Measurements from ENCODE around the gene CCDC43. TPM values are rescaled to one million over a fixed set of nuclear protein-coding genes. Genes with fewer than 3 reads are reported as not detected.
"Not testable (repeated sequence)": the region's sequence is repeated elsewhere in the genome, so short reads cannot be mapped to it uniquely, and the experiment has no call there.

CCDC43 gene
- total RNA-seq, 1 donor from 2014 or later, result 17.6 TPM

DNA sequence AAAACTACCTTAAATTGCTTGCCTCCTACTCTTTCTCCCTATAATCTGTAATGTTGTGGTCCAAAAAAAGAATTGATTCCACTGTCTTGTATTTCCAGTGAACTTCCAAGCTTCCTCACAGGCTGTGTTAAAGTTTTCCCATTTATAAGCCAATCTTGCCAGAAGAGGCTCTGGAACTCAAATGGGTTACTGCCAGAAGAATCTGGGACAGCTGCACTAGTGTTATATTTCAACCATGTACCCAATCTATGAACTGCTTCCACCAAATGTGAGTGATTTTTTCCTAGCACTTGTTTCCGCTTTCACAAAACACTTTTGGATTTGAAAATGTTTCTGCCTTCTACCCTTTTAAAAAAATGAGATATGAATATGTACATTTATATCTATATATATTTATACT, 1.8 kb downstream of the CCDC43 start:
- peaks cover 16% of the 10 kb centered on the region for H3K36me3 Mint-ChIP-seq (ENCODE audit: unreplicated experiment)
- TF ChIP-seq, protein P1, sequence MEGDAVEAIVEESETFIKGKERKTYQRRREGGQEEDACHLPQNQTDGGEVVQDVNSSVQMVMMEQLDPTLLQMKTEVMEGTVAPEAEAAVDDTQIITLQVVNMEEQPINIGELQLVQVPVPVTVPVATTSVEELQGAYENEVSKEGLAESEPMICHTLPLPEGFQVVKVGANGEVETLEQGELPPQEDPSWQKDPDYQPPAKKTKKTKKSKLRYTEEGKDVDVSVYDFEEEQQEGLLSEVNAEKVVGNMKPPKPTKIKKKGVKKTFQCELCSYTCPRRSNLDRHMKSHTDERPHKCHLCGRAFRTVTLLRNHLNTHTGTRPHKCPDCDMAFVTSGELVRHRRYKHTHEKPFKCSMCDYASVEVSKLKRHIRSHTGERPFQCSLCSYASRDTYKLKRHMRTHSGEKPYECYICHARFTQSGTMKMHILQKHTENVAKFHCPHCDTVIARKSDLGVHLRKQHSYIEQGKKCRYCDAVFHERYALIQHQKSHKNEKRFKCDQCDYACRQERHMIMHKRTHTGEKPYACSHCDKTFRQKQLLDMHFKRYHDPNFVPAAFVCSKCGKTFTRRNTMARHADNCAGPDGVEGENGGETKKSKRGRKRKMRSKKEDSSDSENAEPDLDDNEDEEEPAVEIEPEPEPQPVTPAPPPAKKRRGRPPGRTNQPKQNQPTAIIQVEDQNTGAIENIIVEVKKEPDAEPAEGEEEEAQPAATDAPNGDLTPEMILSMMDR (IDR thresholded peaks at IDR 0.05), result no peak
- no peak overlapping the region for H3K27ac Mint-ChIP-seq (ENCODE audit: unreplicated experiment)
- no peaks in the 10 kb centered on the region for H3K9me3 Mint-ChIP-seq (ENCODE audit: unreplicated experiment)
- H3K4me3 Mint-ChIP-seq (ENCODE audit: unreplicated experiment), result no peak overlapping the region
- peaks cover 17% of the 10 kb centered on the region for H3K4me1 Mint-ChIP-seq (ENCODE audit: unreplicated experiment)
- H3K27me3 Mint-ChIP-seq (ENCODE audit: unreplicated experiment), result no peaks in the 10 kb centered on the region
- DNase-seq (ENCODE audit: extremely low spot score, unreplicated experiment), result no peak

DNA sequence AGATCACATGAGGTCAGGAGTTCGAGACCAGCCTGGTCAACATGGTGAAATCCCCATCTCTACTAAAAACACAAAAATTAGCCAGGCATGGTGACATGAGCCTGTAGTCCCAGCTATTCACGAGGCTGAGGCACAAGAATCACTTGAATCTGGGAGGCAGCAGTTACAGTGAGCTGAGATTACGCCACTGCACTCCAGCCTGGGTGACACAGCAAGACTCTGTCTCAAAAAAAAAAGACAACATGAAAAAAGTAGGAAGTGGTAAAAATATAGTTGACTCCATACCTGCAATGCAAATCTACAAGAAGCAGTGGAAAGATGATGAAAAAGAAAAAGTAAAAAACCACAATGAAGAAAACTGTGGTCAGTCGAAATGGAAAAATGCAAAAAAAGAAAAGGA, 6.3 kb downstream of the CCDC43 start:
- peaks cover 23% of the 10 kb centered on the region for H3K36me3 Mint-ChIP-seq (ENCODE audit: unreplicated experiment)
- H3K4me3 Mint-ChIP-seq (ENCODE audit: unreplicated experiment); H3K4me1 Mint-ChIP-seq (ENCODE audit: unreplicated experiment): not testable (repeated sequence)

DNA sequence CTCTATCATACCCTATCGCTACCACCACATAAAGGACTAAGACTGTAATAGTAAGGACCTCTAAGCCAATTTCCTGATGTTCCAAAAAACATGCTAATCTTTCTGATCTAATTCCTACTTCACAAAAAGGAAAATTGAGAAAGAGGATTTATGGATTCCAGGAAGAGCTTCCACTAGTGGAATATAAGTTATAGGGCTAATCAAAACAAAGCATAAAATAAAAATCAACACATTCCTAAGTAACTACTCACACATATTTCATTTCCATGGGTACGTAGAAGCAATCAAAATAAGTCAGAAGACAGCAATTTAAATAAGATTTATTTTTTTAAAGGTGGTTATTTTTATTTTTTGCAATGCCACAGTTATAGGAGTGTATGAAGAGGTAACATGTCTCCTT, 12.4 kb downstream of the CCDC43 start:
- no peak overlapping the region for H3K4me3 Mint-ChIP-seq (ENCODE audit: unreplicated experiment)
- H3K27me3 Mint-ChIP-seq (ENCODE audit: unreplicated experiment), result no peaks in the 10 kb centered on the region
- DNase-seq (ENCODE audit: extremely low spot score, unreplicated experiment), result no peak
- TF ChIP-seq, protein P1 (IDR thresholded peaks at IDR 0.05), result no peak
- peaks cover 7% of the 10 kb centered on the region for H3K36me3 Mint-ChIP-seq (ENCODE audit: unreplicated experiment)
- H3K27ac Mint-ChIP-seq (ENCODE audit: unreplicated experiment), result peak overlapping the region; percentile 50
- H3K9me3 Mint-ChIP-seq (ENCODE audit: unreplicated experiment), result no peaks in the 10 kb centered on the region
- H3K4me1 Mint-ChIP-seq (ENCODE audit: unreplicated experiment), result peaks cover 21% of the 10 kb centered on the region

More for the DNA sequence above, 6.3 kb downstream of the CCDC43 start:
- DNase-seq (ENCODE audit: extremely low spot score, unreplicated experiment); H3K27me3 Mint-ChIP-seq (ENCODE audit: unreplicated experiment); H3K9me3 Mint-ChIP-seq (ENCODE audit: unreplicated experiment); H3K27ac Mint-ChIP-seq (ENCODE audit: unreplicated experiment): not testable (repeated sequence)

DNA sequence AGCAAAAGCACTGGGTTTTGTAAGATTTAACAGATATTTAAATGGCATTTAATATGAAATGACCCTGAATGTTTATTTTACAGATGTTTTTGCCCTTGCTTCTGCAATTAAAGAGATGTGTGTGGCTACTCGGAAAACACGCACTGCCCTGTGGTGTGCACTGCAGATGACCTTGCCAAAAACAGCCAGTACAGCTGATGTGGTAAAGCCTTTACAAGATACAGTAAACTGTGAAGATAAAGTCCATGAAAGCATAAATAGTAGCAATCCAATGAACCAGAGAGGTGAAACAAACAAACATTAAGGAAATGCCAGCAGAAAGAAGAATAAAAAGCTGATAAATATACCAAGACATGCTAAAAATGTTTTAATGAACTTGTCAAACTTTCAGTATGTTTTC, 15.7 kb downstream of the CCDC43 start:
- Mint-ChIP-seq H3K36me3 (ENCODE audit: unreplicated experiment) (no peaks in the 10 kb centered on the region), H3K27ac (ENCODE audit: unreplicated experiment) (no peak overlapping the region), H3K27me3 (ENCODE audit: unreplicated experiment) (no peaks in the 10 kb centered on the region), H3K4me3 (ENCODE audit: unreplicated experiment) (no peak overlapping the region), H3K4me1 (ENCODE audit: unreplicated experiment) (peaks cover 21% of the 10 kb centered on the region), H3K9me3 (ENCODE audit: unreplicated experiment) (no peaks in the 10 kb centered on the region)
- TF ChIP-seq, protein P1 (IDR thresholded peaks at IDR 0.05), result no peak
- no peak for DNase-seq (ENCODE audit: extremely low spot score, unreplicated experiment)

DNA sequence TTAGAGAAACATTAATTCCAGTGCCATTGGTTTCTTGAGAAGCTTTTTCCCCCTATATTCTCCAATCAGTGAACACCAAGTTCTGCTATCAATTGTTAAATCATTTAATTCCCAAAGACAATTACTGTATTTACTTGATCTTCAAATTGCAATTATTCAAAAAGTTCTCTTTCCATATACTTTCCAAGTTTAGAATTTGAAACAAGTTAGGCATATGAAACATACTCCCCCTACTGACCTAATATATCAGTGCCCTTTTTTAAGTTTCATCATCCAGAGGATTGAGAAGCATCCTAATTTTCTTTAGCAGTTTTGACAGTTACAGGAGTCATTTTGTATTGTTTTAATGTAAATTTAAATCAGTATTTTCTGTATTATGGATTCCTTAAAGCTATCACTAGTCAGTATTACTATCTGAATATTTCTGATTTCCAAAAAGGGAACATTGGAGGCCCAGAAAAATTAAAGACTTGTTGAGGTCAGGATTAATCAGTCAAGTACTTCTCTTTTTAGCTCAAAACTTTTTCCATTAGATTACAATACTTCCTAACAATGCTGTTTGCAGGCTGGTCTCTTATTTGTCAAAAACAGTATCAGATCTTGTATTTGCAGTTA, 17.0 kb downstream of the CCDC43 start:
- peaks cover 4% of the 10 kb centered on the region for H3K27me3 Mint-ChIP-seq (ENCODE audit: unreplicated experiment)
- H3K27ac Mint-ChIP-seq (ENCODE audit: unreplicated experiment), result no peak overlapping the region
- DNase-seq (ENCODE audit: extremely low spot score, unreplicated experiment), result no peak
- H3K4me3 Mint-ChIP-seq (ENCODE audit: unreplicated experiment), result no peak overlapping the region
- TF ChIP-seq, protein P1 (IDR thresholded peaks at IDR 0.05), result peak; percentile 65
- H3K9me3 Mint-ChIP-seq (ENCODE audit: unreplicated experiment), result no peaks in the 10 kb centered on the region
- H3K36me3 Mint-ChIP-seq (ENCODE audit: unreplicated experiment), result no peaks in the 10 kb centered on the region
- peaks cover 13% of the 10 kb centered on the region for H3K4me1 Mint-ChIP-seq (ENCODE audit: unreplicated experiment)
